ENCODE measurements around the gene CITED2.
A peak's percentile ranks its signal among the peaks of the same experiment; 100 is the strongest.
"Not testable (repeated sequence)": the region's sequence is repeated elsewhere in the genome, so short reads cannot be mapped to it uniquely, and the experiment has no call there.

Gene CITED2

GRCh38 chr6:139370999-139371345, 3.5 kb downstream of the CITED2 start:
- H3K9me3 ChIP-seq (replicated peaks; ENCODE audit: low read length) = no peaks in the 10 kb centered on the region
- H3K4me2 ChIP-seq (ENCODE audit: low read length) = peak overlapping the region; percentile 93
- peaks cover 19% of the 10 kb centered on the region for H3K4me1 ChIP-seq (ENCODE audit: control insufficient read depth, insufficient read depth, low read length)
- H3K9ac ChIP-seq (ENCODE audit: low read depth, low read length) = peak overlapping the region; percentile 94
- no peaks in the 10 kb centered on the region for H3K27me3 ChIP-seq (ENCODE audit: control insufficient read depth, insufficient read depth, low read length)
- H3K36me3 ChIP-seq (ENCODE audit: insufficient read depth, low read length) = peaks cover 30% of the 10 kb centered on the region
- H3K4me3 ChIP-seq (ENCODE audit: low read length) = peak overlapping the region; percentile 96

GRCh38 chr6:139370283-139370998, 4.0 kb downstream of the CITED2 start:
- Histone ChIP-seq H3K4me3 (ENCODE audit: low read length) (peak overlapping the region; percentile 96), H3K4me1 (ENCODE audit: control insufficient read depth, insufficient read depth, low read length) (peaks cover 19% of the 10 kb centered on the region), H3K9ac (ENCODE audit: low read depth, low read length) (peak overlapping the region; percentile 94)

GRCh38 chr6:139369568-139370282, 4.7 kb downstream of the CITED2 start:
- Histone ChIP-seq H3K27me3 (ENCODE audit: control insufficient read depth, insufficient read depth, low read length) (no peaks in the 10 kb centered on the region), H3K4me1 (ENCODE audit: control insufficient read depth, insufficient read depth, low read length) (peaks cover 19% of the 10 kb centered on the region), H3K9ac (ENCODE audit: low read depth, low read length) (peak overlapping the region; percentile 94), H3K9me3 (replicated peaks; ENCODE audit: low read length) (no peaks in the 10 kb centered on the region), H3K36me3 (ENCODE audit: insufficient read depth, low read length) (peaks cover 30% of the 10 kb centered on the region), H3K4me2 (ENCODE audit: low read length) (peak overlapping the region; percentile 93), H3K4me3 (ENCODE audit: low read length) (peak overlapping the region; percentile 96)

More at GRCh38 chr6:139370283-139370998, 4.0 kb downstream of the CITED2 start:
- Histone ChIP-seq H3K36me3 (ENCODE audit: insufficient read depth, low read length) (peaks cover 30% of the 10 kb centered on the region), H3K4me2 (ENCODE audit: low read length) (peak overlapping the region; percentile 93), H3K27me3 (ENCODE audit: control insufficient read depth, insufficient read depth, low read length) (no peaks in the 10 kb centered on the region), H3K9me3 (replicated peaks; ENCODE audit: low read length) (no peaks in the 10 kb centered on the region)

- peaks cover 19% of the 10 kb centered on the region for H3K4me1 ChIP-seq (ENCODE audit: control insufficient read depth, insufficient read depth, low read length)
- H3K4me2 ChIP-seq (ENCODE audit: low read length) = no peak overlapping the region
- H3K36me3 ChIP-seq (ENCODE audit: insufficient read depth, low read length) = peaks cover 28% of the 10 kb centered on the region
- H3K4me3 ChIP-seq (ENCODE audit: low read length) = no peak overlapping the region
- no peaks in the 10 kb centered on the region for H3K27me3 ChIP-seq (ENCODE audit: control insufficient read depth, insufficient read depth, low read length)
- H3K9ac ChIP-seq (ENCODE audit: low read depth, low read length) = peak overlapping the region; percentile 7
- no peaks in the 10 kb centered on the region for H3K9me3 ChIP-seq (replicated peaks; ENCODE audit: low read length)
Measured at GRCh38 chr6:139369068-139369467, 5.4 kb downstream of the CITED2 start.

DNA sequence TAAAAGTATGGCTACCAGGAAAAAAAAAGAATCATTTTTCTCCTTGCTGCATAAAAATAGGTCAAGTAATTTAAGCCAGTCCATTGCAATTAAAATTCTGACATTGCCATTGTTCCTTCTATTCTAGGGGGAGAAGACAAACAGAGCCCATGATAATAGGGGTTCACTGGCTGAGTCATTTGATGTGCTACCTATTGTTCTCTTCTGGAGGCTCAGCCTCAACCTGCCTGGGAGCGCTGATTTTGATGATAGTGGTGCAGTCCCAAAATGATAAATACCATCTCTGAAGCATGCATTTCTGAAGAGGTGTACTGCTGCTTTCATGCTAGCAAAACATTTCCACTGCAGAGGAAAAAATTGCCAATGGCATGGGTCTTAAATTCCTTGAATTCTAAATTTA, 5.8 kb downstream of the CITED2 start:
- H3K9me3 ChIP-seq (replicated peaks; ENCODE audit: low read length) = no peaks in the 10 kb centered on the region
- H3K9ac ChIP-seq (ENCODE audit: low read depth, low read length) = peak overlapping the region; percentile 7
- no peak overlapping the region for H3K4me2 ChIP-seq (ENCODE audit: low read length)
- no peaks in the 10 kb centered on the region for H3K27me3 ChIP-seq (ENCODE audit: control insufficient read depth, insufficient read depth, low read length)
- H3K36me3 ChIP-seq (ENCODE audit: insufficient read depth, low read length) = peaks cover 24% of the 10 kb centered on the region
- H3K4me3 ChIP-seq (ENCODE audit: low read length) = no peak overlapping the region
- peaks cover 19% of the 10 kb centered on the region for H3K4me1 ChIP-seq (ENCODE audit: control insufficient read depth, insufficient read depth, low read length)

GRCh38 chr6:139367810-139368351, 6.6 kb downstream of the CITED2 start:
- Histone ChIP-seq H3K4me2 (ENCODE audit: low read length) (no peak overlapping the region), H3K27me3 (ENCODE audit: control insufficient read depth, insufficient read depth, low read length) (no peaks in the 10 kb centered on the region), H3K9me3 (replicated peaks; ENCODE audit: low read length) (no peaks in the 10 kb centered on the region), H3K4me3 (ENCODE audit: low read length) (no peak overlapping the region), H3K36me3 (ENCODE audit: insufficient read depth, low read length) (peaks cover 17% of the 10 kb centered on the region), H3K9ac (ENCODE audit: low read depth, low read length) (no peak overlapping the region), H3K4me1 (ENCODE audit: control insufficient read depth, insufficient read depth, low read length) (peaks cover 19% of the 10 kb centered on the region)

DNA sequence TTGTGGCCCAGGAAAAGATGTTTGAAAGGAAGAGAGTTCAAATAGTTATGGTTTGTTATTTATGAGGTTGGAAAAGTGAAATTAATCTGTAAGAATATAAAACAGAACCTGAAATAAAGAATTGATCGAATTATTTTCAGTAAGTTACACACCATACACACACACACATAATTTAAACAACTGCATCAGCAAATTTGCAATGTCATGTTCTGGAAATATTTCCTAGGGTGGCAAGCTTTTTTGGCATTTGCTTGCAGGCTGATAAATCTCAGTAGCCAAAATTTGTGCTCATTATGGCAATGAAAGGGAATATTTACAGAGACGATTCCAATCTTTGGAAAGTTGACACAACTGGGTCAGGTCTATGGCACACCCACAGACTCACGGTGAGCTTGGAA, 9.5 kb downstream of the CITED2 start:
- no peak overlapping the region for H3K4me2 ChIP-seq (ENCODE audit: low read length)
- no peak overlapping the region for H3K4me3 ChIP-seq (ENCODE audit: low read length)
- no peaks in the 10 kb centered on the region for H3K9me3 ChIP-seq (replicated peaks; ENCODE audit: low read length)
- peaks cover 11% of the 10 kb centered on the region for H3K4me1 ChIP-seq (ENCODE audit: control insufficient read depth, insufficient read depth, low read length)
- H3K27me3 ChIP-seq (ENCODE audit: control insufficient read depth, insufficient read depth, low read length) = no peaks in the 10 kb centered on the region
- H3K9ac ChIP-seq (ENCODE audit: low read depth, low read length) = no peak overlapping the region
- no peaks in the 10 kb centered on the region for H3K36me3 ChIP-seq (ENCODE audit: insufficient read depth, low read length)

- Histone ChIP-seq H3K4me1 (ENCODE audit: control insufficient read depth, insufficient read depth, low read length) (peaks cover 5% of the 10 kb centered on the region), H3K9ac (ENCODE audit: low read depth, low read length) (no peak overlapping the region), H3K27me3 (ENCODE audit: control insufficient read depth, insufficient read depth, low read length) (no peaks in the 10 kb centered on the region), H3K4me3 (ENCODE audit: low read length) (no peak overlapping the region), H3K36me3 (ENCODE audit: insufficient read depth, low read length) (no peaks in the 10 kb centered on the region), H3K4me2 (ENCODE audit: low read length) (no peak overlapping the region), H3K9me3 (replicated peaks; ENCODE audit: low read length) (no peaks in the 10 kb centered on the region)
Measured at GRCh38 chr6:139364302-139364981, 10.0 kb downstream of the CITED2 start.

- not testable (repeated sequence) for H3K9me3 ChIP-seq (replicated peaks; ENCODE audit: low read length); H3K4me3 ChIP-seq (ENCODE audit: low read length)
Measured at GRCh38 chr6:139363797-139364196, 10.7 kb downstream of the CITED2 start.

DNA sequence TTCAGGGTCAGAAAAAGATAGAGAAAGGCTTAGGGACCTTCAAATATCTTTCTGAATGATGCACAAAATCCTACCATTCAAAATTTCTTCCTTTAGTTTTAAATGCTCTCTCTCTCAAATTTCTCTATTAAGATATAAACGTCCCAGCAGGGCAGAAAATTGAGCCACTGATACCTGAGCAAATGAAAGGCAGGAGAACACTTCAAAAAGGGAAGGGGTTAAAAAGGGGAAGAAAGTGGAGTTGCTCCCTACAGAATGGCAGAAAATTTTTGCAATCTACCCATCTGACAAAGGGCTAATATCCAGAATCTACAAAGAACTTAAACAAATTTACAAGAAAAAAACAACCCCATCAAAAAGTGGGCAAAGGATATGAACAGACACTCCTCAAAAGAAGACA, 11.3 kb downstream of the CITED2 start:
- not testable (repeated sequence) for H3K4me1 ChIP-seq (ENCODE audit: control insufficient read depth, insufficient read depth, low read length); H3K9me3 ChIP-seq (replicated peaks; ENCODE audit: low read length); H3K4me2 ChIP-seq (ENCODE audit: low read length); H3K27me3 ChIP-seq (ENCODE audit: control insufficient read depth, insufficient read depth, low read length); H3K4me3 ChIP-seq (ENCODE audit: low read length); H3K9ac ChIP-seq (ENCODE audit: low read depth, low read length); H3K36me3 ChIP-seq (ENCODE audit: insufficient read depth, low read length)

More at GRCh38 chr6:139363797-139364196, 10.7 kb downstream of the CITED2 start:
- H3K4me1 ChIP-seq (ENCODE audit: control insufficient read depth, insufficient read depth, low read length); H3K27me3 ChIP-seq (ENCODE audit: control insufficient read depth, insufficient read depth, low read length); H3K4me2 ChIP-seq (ENCODE audit: low read length); H3K9ac ChIP-seq (ENCODE audit: low read depth, low read length); H3K36me3 ChIP-seq (ENCODE audit: insufficient read depth, low read length): not testable (repeated sequence)

- Histone ChIP-seq H3K4me2 (ENCODE audit: low read length) (no peak overlapping the region), H3K36me3 (ENCODE audit: insufficient read depth, low read length) (no peaks in the 10 kb centered on the region), H3K4me3 (ENCODE audit: low read length) (no peak overlapping the region), H3K9me3 (replicated peaks; ENCODE audit: low read length) (no peaks in the 10 kb centered on the region), H3K4me1 (ENCODE audit: control insufficient read depth, insufficient read depth, low read length) (no peaks in the 10 kb centered on the region), H3K9ac (ENCODE audit: low read depth, low read length) (no peak overlapping the region), H3K27me3 (ENCODE audit: control insufficient read depth, insufficient read depth, low read length) (no peaks in the 10 kb centered on the region)
Measured at GRCh38 chr6:139361211-139361610, 13.2 kb downstream of the CITED2 start.

Measured in skeletal muscle satellite cell (primary cell).